ENCODE results near the gene ACAD11.
"Not testable (repeated sequence)": the region's sequence is repeated elsewhere in the genome, so short reads cannot be mapped to it uniquely, and the experiment has no call there.

The ACAD11 gene

DNA sequence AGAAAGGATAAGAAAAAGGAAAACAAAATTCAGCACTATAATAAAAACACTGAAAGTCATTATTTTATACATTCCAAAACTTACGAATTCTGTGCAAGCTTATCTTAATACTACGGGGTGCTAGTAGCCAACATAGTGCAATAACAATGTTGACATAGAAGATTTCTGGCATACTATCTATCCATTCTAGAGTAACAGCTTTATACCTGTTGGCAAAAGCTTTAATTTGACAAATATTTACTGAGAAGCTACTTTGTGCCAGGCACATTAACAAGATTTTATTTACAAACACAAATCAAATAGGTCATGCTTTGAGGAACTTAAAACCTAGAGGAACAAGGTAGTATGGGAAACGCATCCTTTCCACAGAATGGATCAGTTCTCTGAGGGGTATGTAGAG is 61.4 kb downstream of the ACAD11 start:
- no peak for DNase-seq (ENCODE audit: low spot score)

DNA sequence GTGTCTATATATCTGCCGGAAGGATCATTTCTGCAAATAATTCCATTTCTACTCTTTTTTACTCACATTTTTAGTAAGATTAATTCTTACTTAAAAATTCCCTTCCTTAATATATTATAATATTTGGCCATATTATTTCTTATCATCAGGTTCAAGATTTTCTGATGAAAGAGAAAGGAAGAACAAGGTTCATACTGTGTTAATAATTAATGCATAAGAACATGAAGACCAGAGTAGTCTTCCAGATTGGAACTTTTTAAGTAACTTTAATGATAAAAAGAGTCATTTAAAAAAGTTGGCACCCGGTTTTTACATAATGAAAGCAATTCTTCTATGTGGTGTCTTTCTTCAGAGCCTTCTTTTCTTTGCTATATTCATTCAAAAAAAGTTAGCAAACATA is 61.9 kb downstream of the ACAD11 start:
- no peak for DNase-seq (ENCODE audit: low spot score)

DNA sequence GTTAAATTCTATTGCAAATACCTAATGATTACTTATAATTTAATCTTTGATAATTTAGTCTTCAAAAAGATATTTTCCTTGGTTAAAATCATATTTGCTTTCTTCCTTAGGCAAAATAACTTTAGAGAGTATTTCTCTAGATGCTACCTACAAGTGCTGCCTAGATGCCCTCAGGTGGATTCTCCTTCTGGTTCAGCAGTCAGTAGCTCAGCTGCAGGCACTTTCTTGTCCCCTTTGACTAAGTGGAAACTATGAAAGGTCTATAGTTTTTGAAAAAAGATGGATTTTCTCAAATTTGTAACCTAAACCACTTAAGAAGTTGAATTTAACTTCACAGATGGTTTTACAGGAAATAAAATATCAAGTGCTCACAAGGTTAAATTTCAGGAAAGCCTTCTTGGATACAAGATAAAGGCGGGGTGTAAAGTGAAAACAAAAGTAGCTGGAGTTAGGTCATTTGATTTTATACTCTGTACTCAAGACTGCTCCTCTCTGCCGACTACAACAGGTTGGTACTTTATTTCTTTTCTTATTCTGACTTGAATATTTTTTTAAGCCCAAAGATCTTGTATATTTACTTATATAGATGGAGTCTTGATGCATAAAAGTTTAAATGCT is 62.7 kb downstream of the ACAD11 start, which contains the start of gene ACKR4:
Gene ACKR4, plus strand, starts transcription at position 455 of the 618 bp plus-strand sequence. CDS start 3,128 bp downstream, outside the sequence.
- no peak for DNase-seq (ENCODE audit: low spot score)

DNA sequence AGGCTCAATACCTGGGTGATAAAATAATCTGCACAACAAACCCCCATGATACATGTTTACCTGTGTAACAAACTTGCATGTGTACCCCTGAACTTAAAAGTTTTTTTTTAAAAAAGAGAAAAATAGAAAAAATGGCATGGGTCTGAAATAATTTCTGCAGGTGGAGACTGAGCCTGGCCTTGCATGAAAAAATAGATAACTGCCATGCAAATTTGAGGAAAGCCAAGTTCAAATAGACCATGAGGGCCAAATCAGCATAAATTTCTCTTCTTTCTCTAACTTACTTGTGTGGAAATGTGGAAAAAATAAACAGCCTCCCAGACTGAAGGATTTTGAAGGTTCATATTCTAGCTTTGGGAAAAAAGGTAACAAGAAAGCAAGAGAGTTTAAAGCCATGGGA is 63.3 kb downstream of the ACAD11 start:
- DNase-seq (ENCODE audit: low spot score) = no peak

DNA sequence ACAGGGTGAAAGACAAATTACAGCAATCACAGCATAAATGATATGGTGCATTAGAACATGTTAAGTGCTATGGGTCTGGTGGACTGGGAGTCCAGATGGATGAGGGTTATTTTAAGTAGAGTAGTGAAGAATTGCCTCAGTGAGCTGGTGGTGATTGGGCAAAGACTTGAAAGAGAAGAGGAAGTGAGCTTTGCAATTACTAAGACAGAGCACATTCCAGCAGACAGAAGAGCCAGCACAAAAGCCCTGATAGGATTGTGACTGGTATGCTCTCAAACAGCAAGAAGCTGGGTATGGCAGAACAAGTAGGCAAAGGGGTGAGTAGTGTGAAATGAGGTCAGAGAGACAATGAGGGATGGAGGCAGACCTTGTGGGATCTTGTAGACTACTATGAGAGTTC is 64.6 kb downstream of the ACAD11 start:
- peak; percentile 24 for DNase-seq (ENCODE audit: low spot score)

DNA sequence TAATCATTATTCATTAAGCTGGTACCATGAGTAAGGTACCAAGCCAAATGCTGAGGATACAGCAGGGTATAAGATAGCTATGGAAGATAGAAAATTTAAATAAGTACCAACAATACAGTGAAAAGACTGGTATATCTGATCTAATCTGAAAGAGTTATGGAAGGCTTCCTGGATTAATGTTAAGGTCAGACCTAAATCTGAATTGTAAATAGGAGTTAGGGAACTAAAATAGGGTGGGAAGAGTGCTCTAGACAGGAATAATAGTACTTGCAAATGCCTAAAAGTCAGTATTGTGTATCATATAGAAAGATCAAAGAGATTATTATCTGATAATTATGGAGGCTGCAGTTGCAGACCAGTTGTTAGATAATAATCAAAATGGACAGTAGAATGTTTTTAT is 65.1 kb downstream of the ACAD11 start:
- DNase-seq (ENCODE audit: low spot score) = no peak

DNA sequence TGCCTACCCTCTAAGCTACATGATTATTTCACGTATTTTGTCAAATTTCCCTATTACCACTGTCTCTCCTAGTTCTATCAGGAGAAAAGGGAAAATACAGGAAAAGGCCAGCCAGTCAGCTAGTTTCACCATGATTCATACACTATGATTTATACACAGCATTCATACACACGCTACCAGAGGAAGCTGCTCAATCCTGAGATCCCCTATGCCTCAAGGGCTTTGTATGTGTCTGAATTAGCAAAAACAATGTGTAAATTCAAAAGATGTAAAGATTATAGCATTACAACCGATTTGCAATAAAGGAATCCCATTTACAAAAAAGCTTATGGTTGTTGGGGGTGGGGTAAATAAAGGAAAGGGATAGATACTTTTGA is 65.7 kb downstream of the ACAD11 start:
- peak; percentile 59 for DNase-seq (ENCODE audit: low spot score)

DNA sequence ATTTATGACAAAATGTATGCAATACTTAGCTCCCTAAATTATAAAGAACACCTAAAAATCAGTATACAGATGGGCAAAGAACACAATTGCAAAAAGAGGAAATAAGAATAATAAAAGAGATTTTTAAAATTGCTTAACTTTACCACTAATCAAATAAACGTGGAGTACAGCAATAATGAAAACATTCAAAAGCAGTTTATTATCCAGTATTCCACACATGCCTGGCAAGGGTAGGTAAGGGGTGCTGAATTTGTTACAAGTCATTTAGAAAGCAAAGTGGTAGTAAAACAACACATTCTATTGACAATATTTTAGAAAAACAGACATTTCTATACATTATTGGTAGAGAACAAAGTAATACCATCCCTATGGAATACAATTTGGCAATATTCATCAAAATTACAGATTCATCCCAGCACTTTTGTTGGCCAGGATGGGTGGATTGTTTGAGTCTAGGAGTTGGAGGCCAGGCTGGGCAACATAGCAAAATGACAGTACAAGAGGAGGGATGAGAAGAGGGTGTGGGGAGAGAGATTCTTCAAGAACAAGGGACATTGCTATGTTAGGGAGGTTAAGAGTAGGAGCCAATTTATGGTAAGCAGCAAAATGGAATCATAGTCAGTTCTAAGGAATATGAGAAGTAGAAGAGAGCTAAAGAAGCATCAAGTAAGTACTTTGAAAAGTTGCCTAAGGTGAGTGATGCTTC is 66.2 kb downstream of the ACAD11 start:
- DNase-seq (ENCODE audit: low spot score) = no peak

DNA sequence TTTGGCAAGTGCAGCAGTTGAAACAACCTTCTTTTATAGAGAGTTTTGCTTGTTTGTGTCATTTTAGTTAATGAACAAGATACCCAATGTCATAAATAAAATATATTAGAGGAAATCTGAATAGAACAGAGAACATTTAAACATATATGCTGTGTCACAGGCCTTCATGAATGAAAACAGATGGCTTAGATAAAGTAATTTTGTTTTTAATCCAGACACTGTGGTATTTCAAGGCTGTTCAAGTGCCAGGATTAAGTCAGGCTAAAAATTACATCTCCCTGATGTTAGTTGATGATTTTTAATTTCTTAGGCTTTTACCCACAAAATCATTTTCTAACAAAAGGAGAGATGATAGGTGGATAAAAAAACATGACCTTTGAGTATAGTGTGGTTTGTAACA is 67.4 kb downstream of the ACAD11 start:
- DNase-seq (ENCODE audit: low spot score) = no peak

DNA sequence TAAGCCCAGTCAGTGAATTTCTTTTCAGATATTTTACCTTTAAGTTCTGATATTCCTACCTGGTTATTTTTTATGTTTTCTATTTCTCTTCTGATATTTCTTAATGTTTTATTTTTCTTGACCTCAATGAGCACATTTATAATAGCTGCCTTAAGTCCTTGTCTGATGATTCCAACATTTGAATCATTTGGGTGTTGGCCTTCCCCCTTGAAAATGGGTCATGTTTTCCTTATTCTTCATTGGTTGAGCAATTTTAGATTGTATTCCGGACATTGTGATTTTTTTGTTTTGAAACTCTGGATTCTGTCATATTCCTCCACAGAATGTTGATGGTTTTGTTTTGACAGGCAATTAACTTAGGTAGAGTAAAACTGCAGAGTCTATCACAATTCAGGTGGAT is 72.2 kb downstream of the ACAD11 start:
- no peak for DNase-seq (ENCODE audit: low spot score)

DNA sequence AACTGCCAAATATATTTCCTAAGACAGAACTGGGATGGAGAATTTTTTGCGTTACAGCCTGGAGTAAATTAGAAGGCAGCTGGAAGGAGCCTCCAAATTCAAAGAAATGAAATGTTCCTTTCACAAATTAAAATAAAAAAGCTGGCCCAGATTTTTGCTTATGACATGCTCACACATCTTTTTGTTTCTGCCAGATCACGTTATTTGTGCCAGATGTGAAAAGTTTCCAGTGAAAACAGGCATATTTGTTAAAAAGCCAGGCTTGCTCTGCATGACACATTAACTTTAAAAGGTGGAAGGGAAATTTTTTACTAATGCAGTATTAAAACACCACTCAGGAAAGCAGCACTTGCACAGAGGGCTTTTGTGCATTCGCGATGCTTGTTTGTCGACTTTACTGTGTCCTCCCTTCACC is 85.8 kb downstream of the ACAD11 start:
- DNase-seq (ENCODE audit: low spot score) = no peak

DNA sequence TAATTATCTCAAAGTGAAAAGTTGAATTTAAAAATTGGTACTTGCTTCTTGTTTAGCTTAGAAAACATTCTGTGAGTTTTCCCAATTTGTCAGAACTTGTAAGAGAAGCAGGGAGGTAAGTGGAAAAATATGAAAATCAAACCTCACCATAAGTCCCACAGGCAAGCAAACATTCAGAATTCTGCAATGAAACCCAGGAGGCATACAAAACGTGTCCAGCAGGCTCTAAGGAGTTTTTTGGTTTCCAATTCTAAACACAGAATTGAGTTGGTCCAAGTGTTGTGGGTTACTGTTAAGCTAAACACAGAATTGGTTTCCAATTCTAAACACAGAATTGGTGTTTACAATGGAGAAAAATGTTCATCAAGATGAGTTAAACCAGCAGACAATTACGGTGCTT is 89.6 kb downstream of the ACAD11 start:
- no peak for DNase-seq (ENCODE audit: low spot score)

DNA sequence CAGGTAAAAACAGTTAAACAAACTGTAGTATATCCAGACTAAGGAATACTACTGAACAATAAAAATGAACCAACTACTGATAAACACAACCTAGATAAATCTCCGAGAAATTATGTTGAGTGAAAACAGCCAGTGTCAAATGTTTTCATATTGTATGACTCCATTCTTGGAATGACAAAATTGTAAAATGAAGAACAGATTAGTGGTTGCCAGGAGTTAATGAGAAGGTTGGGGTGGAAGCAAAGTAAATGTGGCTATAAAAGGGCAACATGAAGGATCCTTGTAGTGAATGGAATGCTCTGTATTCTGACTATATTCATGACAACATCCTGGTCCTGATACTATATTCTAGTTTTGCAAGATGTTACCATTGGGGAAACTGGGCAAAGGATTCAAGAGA is 90.0 kb downstream of the ACAD11 start:
- no peak for DNase-seq (ENCODE audit: low spot score)

DNA sequence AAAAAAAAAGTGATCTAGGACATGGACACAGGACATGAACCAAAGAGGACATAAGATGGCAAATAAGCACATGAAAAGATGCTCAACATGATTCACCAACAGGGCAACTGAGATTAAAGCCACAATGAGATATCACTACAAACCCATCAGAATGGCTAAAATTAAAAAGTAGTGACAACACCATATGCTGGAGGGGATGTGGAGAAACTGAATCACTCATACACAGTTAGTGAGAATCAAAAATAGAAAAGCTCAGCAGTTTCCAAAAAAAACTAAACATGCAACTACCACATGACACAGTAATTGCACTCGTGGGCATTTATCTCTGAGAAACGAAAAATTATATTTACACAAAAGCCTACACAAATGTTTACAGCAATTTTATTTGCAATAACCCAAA is 90.5 kb downstream of the ACAD11 start:
- DNase-seq (ENCODE audit: low spot score) = no peak

DNA sequence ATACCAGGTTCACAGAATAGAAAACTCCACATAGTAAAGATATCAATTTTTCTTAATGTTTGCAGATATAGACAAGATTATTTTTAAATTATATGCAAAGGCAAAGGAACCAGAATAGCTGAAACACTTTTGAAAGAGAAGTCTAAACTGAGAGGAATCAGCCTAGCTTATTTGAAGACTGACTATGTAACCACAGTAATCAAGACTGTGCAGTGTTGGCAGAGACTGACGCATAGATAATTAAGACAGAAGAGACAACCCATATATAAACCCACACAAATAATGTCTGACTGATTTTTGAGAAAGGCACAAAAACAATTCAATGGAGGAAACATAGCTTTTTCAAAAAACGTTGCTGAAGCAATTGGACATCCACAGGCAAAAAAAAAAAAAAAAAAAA is 91.2 kb downstream of the ACAD11 start:
- no peak for DNase-seq (ENCODE audit: low spot score)

DNA sequence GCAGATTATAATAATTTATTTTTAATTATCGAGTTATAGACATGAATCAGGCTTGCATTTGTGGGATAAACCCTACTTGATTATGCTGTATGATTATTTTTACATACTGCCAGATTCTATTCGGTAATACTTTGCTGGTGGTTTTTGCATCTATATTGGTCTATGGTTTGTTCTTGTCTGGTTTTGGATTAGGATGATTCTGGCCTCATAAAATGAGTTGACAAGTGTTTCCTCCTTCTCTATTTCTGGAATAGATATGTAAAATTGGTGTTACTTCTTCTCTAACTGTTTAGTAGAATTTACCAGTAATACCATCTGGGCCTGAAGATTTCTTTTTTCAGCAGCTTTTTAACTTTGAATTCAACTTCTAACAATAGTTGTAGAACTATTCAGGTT is 95.5 kb downstream of the ACAD11 start:
- DNase-seq (ENCODE audit: low spot score) = no peak

DNA sequence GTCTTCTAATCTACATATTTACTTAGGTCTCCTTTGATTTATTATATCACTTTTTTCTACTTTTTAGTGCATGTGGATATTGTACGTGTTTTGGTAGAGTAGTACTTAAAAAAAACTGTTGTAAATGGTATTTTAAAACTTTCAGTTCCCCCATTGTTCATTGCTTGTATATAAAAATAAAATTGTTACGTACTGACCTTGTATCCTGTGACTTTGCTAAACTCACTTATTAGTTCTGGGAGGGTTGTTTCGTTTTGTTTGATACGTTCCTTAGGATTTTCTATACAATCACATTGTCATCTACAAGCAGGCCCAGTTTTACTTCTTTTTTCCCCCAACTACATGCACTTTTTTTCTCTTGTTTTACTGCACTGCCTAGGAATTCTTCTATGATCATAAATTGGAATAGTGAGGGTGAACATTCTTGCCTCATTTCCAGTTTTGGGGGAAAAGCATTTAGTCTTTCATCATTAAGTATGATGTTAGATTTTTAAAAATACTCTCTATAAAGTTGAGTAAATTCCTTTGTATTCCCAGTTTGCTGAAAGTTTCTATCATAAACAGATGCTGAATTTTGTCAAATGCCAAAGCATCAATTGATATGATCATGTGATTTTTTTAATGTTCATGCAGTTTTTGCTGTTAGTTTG is 96.1 kb downstream of the ACAD11 start:
- DNase-seq (ENCODE audit: low spot score) = no peak

DNA sequence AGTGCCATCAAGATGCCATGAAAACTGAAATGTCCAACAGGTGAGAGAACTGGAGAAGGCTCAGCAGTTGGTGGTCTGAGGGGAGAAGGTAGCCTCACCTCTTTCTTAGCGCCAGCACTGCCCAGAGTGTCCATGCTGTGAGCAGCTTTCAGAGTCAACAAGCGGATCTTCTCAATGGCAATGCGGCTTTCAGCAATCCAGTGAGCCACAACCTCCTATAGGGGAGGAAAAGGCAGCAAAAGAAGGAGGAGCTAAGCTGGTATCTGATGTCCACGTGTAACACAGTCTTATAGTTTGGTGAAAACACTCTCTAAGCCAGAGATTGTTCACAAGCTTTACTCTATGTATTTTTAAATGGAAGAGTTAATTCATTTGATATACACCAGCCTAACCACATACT is 98.6 kb downstream of the ACAD11 start:
- no peak for DNase-seq (ENCODE audit: low spot score)

DNA sequence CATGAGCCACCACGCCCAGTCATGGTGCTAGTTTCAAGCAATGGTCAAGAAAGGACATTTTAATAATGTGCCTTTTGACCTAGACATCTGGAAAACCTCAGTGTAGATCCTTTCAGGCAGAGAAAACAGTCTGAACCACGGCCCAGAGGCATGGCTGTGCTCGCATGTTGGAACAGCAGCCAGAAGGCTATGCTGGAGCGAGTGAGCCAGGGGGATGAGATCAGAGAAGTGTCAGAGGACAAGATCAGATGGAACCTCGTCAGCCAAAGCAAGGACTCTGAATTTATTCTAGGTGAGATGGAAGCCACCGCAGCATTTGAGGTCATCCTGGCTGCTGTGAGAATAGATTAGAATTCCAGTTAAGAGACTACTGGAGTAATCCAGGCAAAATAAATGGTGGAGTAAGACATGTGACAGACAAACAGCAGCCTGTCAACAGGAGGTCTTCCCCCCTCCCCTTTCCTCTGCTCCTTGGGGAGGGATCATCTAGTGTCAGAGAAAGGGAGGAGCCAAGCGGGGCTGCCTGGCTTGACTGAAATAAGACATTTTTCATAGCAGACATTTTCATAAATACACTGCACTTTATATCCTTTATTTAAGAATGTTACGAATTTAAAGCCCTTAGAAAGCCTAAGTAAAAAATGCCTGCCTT is 103.0 kb downstream of the ACAD11 start:
- DNase-seq (ENCODE audit: low spot score) = no peak

DNA sequence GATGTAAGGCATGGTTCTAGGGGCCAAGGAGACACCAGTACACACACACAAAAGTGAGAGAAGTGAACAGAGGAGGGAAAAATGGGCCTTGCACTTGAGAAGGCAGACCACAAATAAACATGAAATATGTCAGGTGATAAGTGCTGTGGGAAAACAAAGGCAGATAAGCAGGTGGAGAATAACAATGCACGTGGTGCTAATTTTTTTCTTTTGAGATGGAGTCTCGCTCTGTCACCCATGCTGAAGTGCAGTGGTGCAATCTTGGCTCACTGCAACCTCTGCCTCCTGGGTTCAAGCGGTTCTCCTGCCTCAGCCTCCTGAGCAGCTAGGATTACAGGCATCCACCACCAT is 103.6 kb downstream of the ACAD11 start:
- DNase-seq (ENCODE audit: low spot score) = not testable (repeated sequence)

DNA sequence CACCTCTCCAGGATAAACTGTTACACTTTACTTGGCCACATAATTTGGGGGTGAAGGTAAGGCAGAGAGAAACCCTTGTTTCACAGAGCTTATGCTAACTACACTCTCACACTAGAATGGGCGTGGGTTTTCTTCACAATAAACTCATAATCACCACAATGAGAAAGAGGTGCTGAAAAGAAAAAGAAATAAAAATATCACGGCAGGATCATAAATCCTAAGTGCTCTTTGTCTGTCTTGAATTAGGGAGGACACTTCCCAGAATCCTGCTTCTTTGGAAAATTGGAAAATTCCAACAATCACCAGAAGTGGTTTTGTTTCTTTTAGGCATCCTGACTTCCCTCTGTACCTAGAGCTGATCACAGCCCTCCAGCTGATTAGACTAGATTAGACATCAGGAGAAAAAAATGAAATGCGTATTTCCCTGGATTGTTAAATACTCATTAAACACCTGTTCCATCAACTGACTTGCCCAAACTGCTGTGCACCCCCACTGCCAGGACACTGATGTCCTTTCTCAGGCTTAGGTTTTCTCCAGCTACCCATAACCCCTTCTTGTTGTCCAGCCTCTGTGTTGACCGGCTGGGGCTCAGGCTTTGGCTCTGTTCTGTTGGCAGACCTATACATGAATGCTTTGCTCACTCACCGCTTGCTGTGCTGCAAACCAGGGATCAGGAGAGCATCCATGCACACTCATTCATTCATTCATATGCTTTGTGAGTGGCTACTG is 104.1 kb downstream of the ACAD11 start:
- DNase-seq (ENCODE audit: low spot score) = no peak

DNA sequence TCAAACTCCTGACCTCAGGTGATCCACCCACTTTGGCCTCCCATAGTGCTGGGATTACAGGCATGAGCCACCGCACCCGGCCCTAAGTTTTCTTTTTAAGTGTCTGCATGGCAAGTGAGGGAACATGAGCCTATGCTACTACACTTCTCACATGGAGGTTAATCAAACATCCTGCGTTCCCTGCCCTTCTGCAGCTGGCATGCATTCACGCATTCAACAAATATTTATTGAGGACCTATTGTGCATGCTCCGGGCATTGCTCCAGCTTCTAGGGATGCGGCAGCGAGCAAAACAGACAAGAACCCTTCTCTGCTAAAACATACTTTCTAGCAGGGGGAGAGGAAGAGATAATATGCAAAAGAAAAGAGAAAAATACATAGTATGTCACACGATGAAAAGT is 105.2 kb downstream of the ACAD11 start:
- no peak for DNase-seq (ENCODE audit: low spot score)

Data from AG08396 (cell line).